Mammary epithelial cell (primary cell): ENCODE data around the gene PREP.

ENCODE experiments used
- CTCF ChIP-seq, 2 donors: IDR thresholded peaks in 1 of 2; conservative IDR thresholded peaks in 1 of 2; 2 replicates each; pipeline ENCODE4 v1.5.1; 2011 to 2012; ENCODE audit warnings: inconsistent platforms in 2 of 2, low read length in 2 of 2, mild to moderate bottlenecking in 2 of 2, control low read depth in 1 of 2, low read depth in 1 of 2; ENCODE audit not compliant: insufficient read depth in 1 of 2; ENCODE audit errors: extremely low read depth in 1 of 2
- EZH2 ChIP-seq: IDR thresholded peaks from 2 replicates; pipeline ENCODE4 v1.6.1; 2012; ENCODE audit warnings: low read length, inconsistent platforms, borderline replicate concordance

DNA sequence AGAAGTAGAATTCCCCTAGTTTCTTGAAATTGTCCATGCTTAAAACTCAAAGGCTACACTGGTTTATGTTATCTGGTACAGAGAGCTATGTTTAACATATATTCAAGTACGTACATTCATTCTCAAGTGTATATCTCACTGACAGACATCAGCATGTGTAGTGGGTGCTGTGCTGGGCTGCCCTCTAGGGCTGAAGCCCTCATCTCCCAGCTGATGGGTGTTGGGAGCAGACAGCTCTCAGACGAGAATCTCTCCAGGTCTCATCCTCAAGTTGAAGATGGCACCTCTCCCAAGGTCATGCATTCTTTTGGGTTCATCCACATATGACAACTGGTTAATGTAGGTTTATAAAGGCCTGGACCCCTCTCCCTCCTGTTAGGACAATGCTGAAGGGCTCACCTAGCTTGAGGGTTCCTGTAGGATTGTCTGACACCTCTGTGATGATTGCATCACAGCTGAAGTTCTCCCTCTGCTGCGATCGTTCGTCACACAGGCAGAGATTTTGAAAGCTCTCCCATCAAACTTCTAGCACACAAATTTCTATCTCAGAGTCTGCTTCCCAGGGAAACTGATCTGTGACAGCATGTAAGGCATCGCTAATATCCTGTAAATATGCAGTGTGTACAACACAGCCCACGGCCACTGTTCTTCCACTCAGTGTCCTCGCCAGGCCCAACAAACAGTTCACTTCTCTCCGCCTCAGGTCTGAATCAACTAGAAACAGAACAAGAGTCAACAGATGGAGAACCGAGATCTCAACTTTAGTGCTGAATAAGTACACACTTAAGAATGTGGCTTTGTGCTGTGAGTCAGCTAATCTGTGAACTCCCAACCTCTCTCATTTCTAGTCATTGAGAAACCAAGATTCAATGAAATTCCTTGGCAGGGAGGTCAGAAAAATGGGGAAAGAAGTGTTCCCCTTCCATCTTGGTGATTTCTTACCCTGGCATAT lies 43.2 kb downstream of the PREP start:
- TF ChIP-seq CTCF (conservative IDR thresholded peaks at IDR 0.05 in 1 of 2, IDR thresholded peaks at IDR 0.05 in 1 of 2; ENCODE audit: extremely low read depth in 1 of 2, insufficient read depth in 1 of 2, low read depth in 1 of 2, low read length in 2 of 2) (no peak), EZH2 (no peak)
